ENCODE data around the gene LSM2. TPM values are rescaled to one million over a fixed set of nuclear protein-coding genes. Genes with fewer than 3 reads are reported as not detected.
A peak's percentile ranks its signal among the peaks of the same experiment; 100 is the strongest.

Gene LSM2
- polyA plus RNA-seq, 3 donors, result 26.0 to 41.0 (median 40.0) TPM

- H3K4me3 ChIP-seq (replicated peaks in 1 of 3; ENCODE audit: low read depth in 2 of 3, low read length in 3 of 3), result peak overlapping the region in 1 of 3 experiments; percentile 89
- no peak overlapping the region for H3K9ac ChIP-seq (ENCODE audit: insufficient read depth, low read length, poor library complexity, severe bottlenecking)
- H3K4me1 ChIP-seq (ENCODE audit: control insufficient read depth in 1 of 2, insufficient read depth in 2 of 2, low read length in 2 of 2), result peaks cover 44 to 54% of the 10 kb centered on the region in 2 donors
- Mint-ChIP-seq H3K4me1 (peaks cover 37% of the 10 kb centered on the region), H3K36me3 (peaks cover 36 to 62% of the 10 kb centered on the region in 2 donors), H3K4me3 (peak overlapping the region; percentile 98 to 99), H3K9me3 (no peaks in the 10 kb centered on the region), H3K27ac (peak overlapping the region; percentile 90 to 100 (median 98)), H3K27me3 (ENCODE audit: low read depth in 3 of 3) (no peaks in the 10 kb centered on the region)
- WGBS (ENCODE audit: insufficient coverage), result no CpG with 5 or more reads among the region's 1 CpG
- intact Hi-C loops (cut with micrococcal nuclease), result loop anchor here (2.0 to 10.0 kb wide), 3 partner anchors 25 to 293 kb away; partner anchors contain the start of genes ATP6V1G2 (in 1 of the 2), DDAH2 (in 1 of the 2), DDX39B (in 1 of the 2) and LY6G6C (in 1 of the 2)
- no peak for DNase-seq
- TF ChIP-seq CTCF (IDR thresholded peaks at IDR 0.05), result no peak
- H3K4me2 ChIP-seq (replicated peaks; ENCODE audit: extremely low read depth, low read length, poor library complexity, severe bottlenecking), result peak overlapping the region; percentile 85
- H3K27me3 ChIP-seq (ENCODE audit: control insufficient read depth in 2 of 2, insufficient read depth in 2 of 2, low read length in 2 of 2), result no peaks in the 10 kb centered on the region
- H2AFZ ChIP-seq (ENCODE audit: insufficient read depth, low read depth, low read length, poor library complexity, severe bottlenecking), result no peak overlapping the region
- H4K20me1 ChIP-seq (ENCODE audit: insufficient read depth, low read length), result peaks cover 51% of the 10 kb centered on the region
- H3K36me3 ChIP-seq (replicated peaks in 1 of 2; ENCODE audit: control insufficient read depth in 1 of 2, insufficient read depth in 2 of 2, low read length in 2 of 2), result peaks cover 38 to 47% of the 10 kb centered on the region in 2 donors
- H3K27ac ChIP-seq (ENCODE audit: low read depth in 1 of 2, low read length in 2 of 2), result peak overlapping the region; percentile 13 to 92
- H3K9me3 ChIP-seq (replicated peaks in 1 of 2; ENCODE audit: control insufficient read depth in 1 of 2, insufficient read depth in 1 of 2, low read length in 2 of 2), result no peaks in the 10 kb centered on the region
- H3K79me2 ChIP-seq (ENCODE audit: insufficient read depth, low read length), result peaks cover 57% of the 10 kb centered on the region
These were observed 30.8 kb upstream of the LSM2 start for GRCh38 chr6:31837369-31838113.

- peak overlapping the region; percentile 80 for H3K9ac ChIP-seq (ENCODE audit: insufficient read depth, low read length, poor library complexity, severe bottlenecking)
- H3K36me3 ChIP-seq (replicated peaks in 1 of 2; ENCODE audit: control insufficient read depth in 1 of 2, insufficient read depth in 2 of 2, low read length in 2 of 2), result peaks cover 38 to 47% of the 10 kb centered on the region in 2 donors
- H3K27me3 Mint-ChIP-seq (ENCODE audit: low read depth in 3 of 3), result no peaks in the 10 kb centered on the region
- H3K4me3 Mint-ChIP-seq, result peak overlapping the region; percentile 98 to 99
- H2AFZ ChIP-seq (ENCODE audit: insufficient read depth, low read depth, low read length, poor library complexity, severe bottlenecking), result no peak overlapping the region
- intact Hi-C loops (cut with micrococcal nuclease), result loop anchor here (2.0 to 10.0 kb wide), 3 partner anchors 26 to 292 kb away; partner anchors contain the start of genes ATP6V1G2 (in 1 of the 2), DDAH2 (in 1 of the 2), DDX39B (in 1 of the 2) and LY6G6C (in 1 of the 2)
- H3K9me3 ChIP-seq (replicated peaks in 1 of 2; ENCODE audit: control insufficient read depth in 1 of 2, insufficient read depth in 1 of 2, low read length in 2 of 2), result no peaks in the 10 kb centered on the region
- H3K9me3 Mint-ChIP-seq, result no peaks in the 10 kb centered on the region
- 43% methylated on average over 3 of the region's 12 CpGs for WGBS (ENCODE audit: insufficient coverage)
- peak overlapping the region; percentile 85 for H3K4me2 ChIP-seq (replicated peaks; ENCODE audit: extremely low read depth, low read length, poor library complexity, severe bottlenecking)
- peaks cover 58% of the 10 kb centered on the region for H3K79me2 ChIP-seq (ENCODE audit: insufficient read depth, low read length)
- peak overlapping the region; percentile 83 to 89 (median 86) for H3K4me3 ChIP-seq (replicated peaks in 1 of 3; ENCODE audit: low read depth in 2 of 3, low read length in 3 of 3)
- H3K4me1 Mint-ChIP-seq, result peaks cover 39% of the 10 kb centered on the region
- peaks cover 36 to 56% of the 10 kb centered on the region in 2 donors for H3K36me3 Mint-ChIP-seq
- peak; percentile 33 to 73 (median 66) for DNase-seq
- H3K27ac Mint-ChIP-seq, result peak overlapping the region; percentile 90 to 100 (median 98)
- H3K4me1 ChIP-seq (ENCODE audit: control insufficient read depth in 1 of 2, insufficient read depth in 2 of 2, low read length in 2 of 2), result peaks cover 52 to 62% of the 10 kb centered on the region in 2 donors
- H4K20me1 ChIP-seq (ENCODE audit: insufficient read depth, low read length), result peaks cover 51% of the 10 kb centered on the region
- peak overlapping the region; percentile 87 to 92 for H3K27ac ChIP-seq (ENCODE audit: low read depth in 1 of 2, low read length in 2 of 2)
- TF ChIP-seq CTCF (IDR thresholded peaks at IDR 0.05), result no peak
- no peaks in the 10 kb centered on the region for H3K27me3 ChIP-seq (ENCODE audit: control insufficient read depth in 2 of 2, insufficient read depth in 2 of 2, low read length in 2 of 2)
These were observed 30.0 kb upstream of the LSM2 start for GRCh38 chr6:31836474-31837368.

Data from CD14-positive monocyte (primary cell).